GM18517 (cell line): ENCODE data around the gene LHPP.

Experiments used
- ATAC-seq: cut with Tn5 transposase; IDR thresholded peaks from one replicate; pipeline ENCODE4 v1.9.1; 2021; ENCODE audit warnings: mild to moderate bottlenecking, moderate library complexity; ENCODE audit not compliant: unreplicated experiment

Gene LHPP

GRCh38 chr10:124590216-124591122 lies 128.8 kb downstream of the LHPP start:
- ATAC-seq, result no peak

- no peak for ATAC-seq
These were observed 129.5 kb downstream of the LHPP start for GRCh38 chr10:124591123-124591495.

- no peak for ATAC-seq
These were observed 130.5 kb downstream of the LHPP start for GRCh38 chr10:124592101-124592500.

- no peak for ATAC-seq
These were observed 131.3 kb downstream of the LHPP start for GRCh38 chr10:124592736-124593430.

- no peak for ATAC-seq
These were observed 131.9 kb downstream of the LHPP start for GRCh38 chr10:124593431-124593985.

GRCh38 chr10:124594240-124594639 lies 132.6 kb downstream of the LHPP start:
- no peak for ATAC-seq

- ATAC-seq, result no peak
These were observed 133.7 kb downstream of the LHPP start for GRCh38 chr10:124595143-124595883.

- no peak for ATAC-seq
These were observed 134.6 kb downstream of the LHPP start for GRCh38 chr10:124596116-124596785.

GRCh38 chr10:124596962-124597845 lies 135.6 kb downstream of the LHPP start:
- ATAC-seq, result no peak

- no peak for ATAC-seq
These were observed 136.2 kb downstream of the LHPP start for GRCh38 chr10:124597846-124598165.

- no peak for ATAC-seq
These were observed 136.6 kb downstream of the LHPP start for GRCh38 chr10:124598196-124598595.

GRCh38 chr10:124598773-124599587 lies 137.4 kb downstream of the LHPP start:
- no peak for ATAC-seq

- ATAC-seq, result no peak
These were observed 138.0 kb downstream of the LHPP start for GRCh38 chr10:124599588-124600050.

- no peak for ATAC-seq
These were observed 138.6 kb downstream of the LHPP start for GRCh38 chr10:124600051-124600880.

- ATAC-seq, result no peak
These were observed 139.4 kb downstream of the LHPP start for GRCh38 chr10:124601016-124601415.

- ATAC-seq, result no peak
These were observed 140.0 kb downstream of the LHPP start for GRCh38 chr10:124601431-124602120.

GRCh38 chr10:124602121-124602561 lies 140.5 kb downstream of the LHPP start:
- no peak for ATAC-seq
